ENCODE measurements around the gene WNK4.

DNA sequence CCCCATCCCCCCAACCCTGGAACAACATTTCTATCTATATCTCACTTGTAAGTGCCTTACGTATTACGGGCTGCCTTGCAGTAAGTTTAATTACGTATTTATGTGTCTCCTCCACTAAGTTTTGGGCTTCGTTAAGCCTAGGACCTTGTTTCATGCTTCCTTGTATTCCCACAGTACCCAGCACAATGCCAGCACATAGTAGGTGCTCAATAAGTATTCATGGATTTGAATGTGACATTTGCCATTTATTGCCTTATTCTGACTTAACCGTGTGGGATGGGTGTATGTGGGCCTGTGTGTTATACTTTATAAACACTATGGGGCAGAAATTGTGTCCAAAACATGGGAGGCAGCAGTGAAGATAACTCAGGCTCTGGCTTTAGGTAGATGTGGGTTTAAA lies 12.1 kb downstream of the WNK4 start:
- TF ChIP-seq, protein P1, sequence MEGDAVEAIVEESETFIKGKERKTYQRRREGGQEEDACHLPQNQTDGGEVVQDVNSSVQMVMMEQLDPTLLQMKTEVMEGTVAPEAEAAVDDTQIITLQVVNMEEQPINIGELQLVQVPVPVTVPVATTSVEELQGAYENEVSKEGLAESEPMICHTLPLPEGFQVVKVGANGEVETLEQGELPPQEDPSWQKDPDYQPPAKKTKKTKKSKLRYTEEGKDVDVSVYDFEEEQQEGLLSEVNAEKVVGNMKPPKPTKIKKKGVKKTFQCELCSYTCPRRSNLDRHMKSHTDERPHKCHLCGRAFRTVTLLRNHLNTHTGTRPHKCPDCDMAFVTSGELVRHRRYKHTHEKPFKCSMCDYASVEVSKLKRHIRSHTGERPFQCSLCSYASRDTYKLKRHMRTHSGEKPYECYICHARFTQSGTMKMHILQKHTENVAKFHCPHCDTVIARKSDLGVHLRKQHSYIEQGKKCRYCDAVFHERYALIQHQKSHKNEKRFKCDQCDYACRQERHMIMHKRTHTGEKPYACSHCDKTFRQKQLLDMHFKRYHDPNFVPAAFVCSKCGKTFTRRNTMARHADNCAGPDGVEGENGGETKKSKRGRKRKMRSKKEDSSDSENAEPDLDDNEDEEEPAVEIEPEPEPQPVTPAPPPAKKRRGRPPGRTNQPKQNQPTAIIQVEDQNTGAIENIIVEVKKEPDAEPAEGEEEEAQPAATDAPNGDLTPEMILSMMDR (IDR thresholded peaks at IDR 0.05; ENCODE audit: low read depth, low read length), result no peak
- TF ChIP-seq, protein P2, sequence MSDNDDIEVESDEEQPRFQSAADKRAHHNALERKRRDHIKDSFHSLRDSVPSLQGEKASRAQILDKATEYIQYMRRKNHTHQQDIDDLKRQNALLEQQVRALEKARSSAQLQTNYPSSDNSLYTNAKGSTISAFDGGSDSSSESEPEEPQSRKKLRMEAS (IDR thresholded peaks at IDR 0.05; ENCODE audit: low read depth, low read length), result no peak
